Renal cortical epithelial cell (primary cell): ENCODE data around the gene F11. TPM values are rescaled to one million over a fixed set of nuclear protein-coding genes. Genes with fewer than 3 reads are reported as not detected.
"Not testable (repeated sequence)": the region's sequence is repeated elsewhere in the genome, so short reads cannot be mapped to it uniquely, and the experiment has no call there.

Experiments used
- DNase-seq: peaks from one replicate; pipeline ENCODE4 v3.0.0-alpha.2; 2011; ENCODE audit warnings: low read depth
- total RNA-seq: library from RNA; depleted of rRNA; stranded (reverse); fragments of >200 nt; gene quantifications from 2 replicates; pipeline ENCODE4 v1.2.3, GENCODE V29; 2014

The F11 gene
- total RNA-seq, 1 donor from 2014 or later = 0.45 TPM

DNA sequence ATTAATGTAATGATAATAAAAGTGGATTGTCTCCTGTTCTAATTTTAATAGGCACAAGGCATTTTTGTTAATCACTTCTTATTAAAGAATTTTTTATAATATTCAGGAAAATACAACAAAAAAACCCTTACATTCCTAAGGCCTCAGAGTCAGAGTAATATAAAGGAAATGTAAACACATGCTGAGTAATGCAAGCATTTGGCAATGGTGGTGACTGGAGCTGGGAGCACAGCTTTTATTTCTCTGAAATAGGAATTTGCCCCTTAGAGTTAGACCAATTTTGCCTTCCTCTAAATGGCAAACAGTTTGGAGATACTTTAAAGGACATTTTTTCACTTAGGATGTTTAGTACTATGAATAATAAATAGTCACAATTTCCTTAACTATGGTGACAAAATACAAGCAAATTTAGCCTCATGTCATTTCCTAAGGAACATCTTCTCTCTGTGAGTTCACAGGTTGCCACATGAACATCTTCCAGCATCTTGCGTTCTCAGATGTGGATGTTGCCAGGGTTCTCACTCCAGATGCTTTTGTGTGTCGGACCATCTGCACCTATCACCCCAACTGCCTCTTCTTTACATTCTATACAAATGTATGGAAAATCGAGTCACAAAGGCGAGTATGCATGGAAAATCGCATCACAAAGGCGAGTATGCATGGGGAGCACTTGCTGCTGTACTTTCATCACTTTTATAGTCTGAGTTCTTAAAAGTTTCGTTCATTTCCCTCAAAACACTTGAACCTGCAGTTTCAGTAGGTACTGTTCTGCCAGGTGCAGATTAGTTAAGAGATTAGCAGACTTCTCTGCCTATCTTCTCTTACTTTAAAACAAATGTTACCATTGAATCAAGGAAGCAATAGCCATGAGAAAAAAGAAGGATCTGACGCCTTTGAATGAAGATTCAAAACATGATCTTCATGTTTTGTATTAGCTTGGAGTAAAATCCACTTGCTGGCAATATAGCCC is 15.9 kb upstream of the F11 start:
- DNase-seq = no peak

GRCh38 chr4:186250760-186251159 is 15.2 kb upstream of the F11 start:
- no peak for DNase-seq

- DNase-seq = no peak
These were observed 10.9 kb upstream of the F11 start for GRCh38 chr4:186255122-186255521.

- DNase-seq = no peak
These were observed 7.7 kb upstream of the F11 start for GRCh38 chr4:186258216-186258811.

GRCh38 chr4:186260117-186260503 is 5.9 kb upstream of the F11 start:
- no peak for DNase-seq

GRCh38 chr4:186260504-186261448 is 5.2 kb upstream of the F11 start:
- peak; percentile 83 for DNase-seq

- no peak for DNase-seq
These were observed 1.3 kb upstream of the F11 start for GRCh38 chr4:186264660-186265059.

DNA sequence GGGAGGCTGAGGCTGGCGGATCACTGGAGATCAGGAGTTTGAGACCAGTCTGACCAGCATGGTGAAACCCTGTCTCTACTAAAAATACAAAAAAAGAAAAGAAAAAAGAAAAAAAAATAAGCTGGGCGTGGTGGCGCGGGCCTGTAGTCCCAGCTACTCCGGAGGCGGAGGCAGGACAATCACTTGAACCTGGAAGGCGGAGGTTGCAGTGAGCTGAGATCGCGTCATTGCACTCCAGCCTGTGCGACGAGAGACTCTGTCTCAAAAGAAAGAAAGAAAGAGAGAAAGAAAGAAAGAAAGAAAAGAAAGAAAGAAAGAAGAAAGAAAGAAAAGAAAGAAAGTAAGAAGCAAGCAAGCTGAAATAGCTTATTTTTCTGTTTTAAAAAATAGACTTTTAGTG is 739 bp upstream of the F11 start:
- DNase-seq = not testable (repeated sequence)

- DNase-seq = peak; percentile 72
These were observed 904 bp downstream of the F11 start for GRCh38 chr4:186266729-186267456.

- DNase-seq = no peak
These were observed 5.2 kb downstream of the F11 start for GRCh38 chr4:186271081-186271678.

DNA sequence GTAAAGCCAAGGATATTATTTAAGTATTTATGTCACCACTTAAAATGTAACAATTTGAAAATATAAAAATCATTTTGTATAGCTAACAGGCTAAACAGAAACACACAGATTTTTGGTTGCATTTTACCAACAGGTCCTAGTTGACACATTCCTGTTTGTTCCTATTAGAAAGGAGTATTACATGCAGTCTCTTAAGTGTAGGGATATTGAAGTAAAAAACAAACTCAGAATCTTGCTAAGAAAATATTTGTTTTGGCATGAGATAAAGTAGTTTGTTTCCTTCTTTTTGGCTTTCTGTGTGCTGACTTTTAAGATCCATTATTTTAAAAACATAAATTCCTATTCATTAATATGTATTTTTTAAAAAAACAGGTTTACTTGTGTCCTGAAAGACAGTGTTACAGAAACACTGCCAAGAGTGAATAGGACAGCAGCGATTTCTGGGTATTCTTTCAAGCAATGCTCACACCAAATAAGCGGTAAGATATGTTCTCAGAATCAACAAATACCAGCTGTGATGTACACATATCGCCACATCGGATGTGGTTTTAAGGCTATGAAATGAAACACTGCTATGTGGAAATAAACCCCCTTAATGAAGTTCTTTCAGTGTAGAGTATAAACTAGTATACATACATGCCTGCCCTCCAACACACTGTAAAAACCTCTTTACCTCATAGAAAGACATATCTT is 6.9 kb downstream of the F11 start:
- no peak for DNase-seq

- not testable (repeated sequence) for DNase-seq
These were observed 7.4 kb downstream of the F11 start for GRCh38 chr4:186273392-186273789.

DNA sequence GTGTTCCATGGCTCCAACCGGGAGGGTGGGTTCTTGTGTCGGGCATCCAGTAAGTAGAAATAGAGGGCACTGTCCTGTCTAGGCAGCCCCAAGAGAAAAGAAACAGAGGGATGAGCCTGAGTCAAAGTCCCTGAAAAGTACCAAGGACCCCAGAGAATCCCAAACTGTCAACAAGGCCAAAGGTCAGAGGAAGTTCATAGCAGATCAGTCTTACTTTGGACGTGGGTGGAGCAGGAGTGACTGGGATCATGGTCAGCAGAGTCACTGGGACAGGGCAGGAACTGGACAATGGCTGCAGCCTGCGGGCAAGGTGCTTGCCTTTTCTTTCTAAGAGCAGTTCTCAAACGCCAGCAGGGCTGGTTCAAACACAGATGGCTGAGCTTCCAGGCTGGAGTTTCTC is 17.3 kb downstream of the F11 start:
- DNase-seq = no peak

- no peak for DNase-seq
These were observed 19.2 kb downstream of the F11 start for GRCh38 chr4:186285147-186285546.

DNA sequence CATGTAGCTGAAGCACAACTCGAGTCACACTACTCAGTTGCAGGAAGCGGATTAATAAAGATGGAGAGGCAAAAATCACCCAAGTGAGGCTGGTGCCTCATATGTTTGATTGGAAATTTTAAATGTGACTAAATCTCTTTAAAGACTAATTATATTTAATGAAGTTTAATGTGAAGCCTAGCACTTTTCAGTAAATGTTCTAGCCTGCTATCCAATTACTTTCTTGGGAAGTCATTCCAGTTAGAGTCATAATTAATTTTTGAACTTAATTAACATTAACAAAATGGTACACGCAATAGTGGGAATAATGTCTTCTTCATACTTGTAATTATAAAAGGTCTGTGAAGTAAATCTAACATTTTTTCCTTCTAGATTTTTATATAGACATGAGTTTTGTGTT is 20.6 kb downstream of the F11 start:
- DNase-seq = no peak

DNA sequence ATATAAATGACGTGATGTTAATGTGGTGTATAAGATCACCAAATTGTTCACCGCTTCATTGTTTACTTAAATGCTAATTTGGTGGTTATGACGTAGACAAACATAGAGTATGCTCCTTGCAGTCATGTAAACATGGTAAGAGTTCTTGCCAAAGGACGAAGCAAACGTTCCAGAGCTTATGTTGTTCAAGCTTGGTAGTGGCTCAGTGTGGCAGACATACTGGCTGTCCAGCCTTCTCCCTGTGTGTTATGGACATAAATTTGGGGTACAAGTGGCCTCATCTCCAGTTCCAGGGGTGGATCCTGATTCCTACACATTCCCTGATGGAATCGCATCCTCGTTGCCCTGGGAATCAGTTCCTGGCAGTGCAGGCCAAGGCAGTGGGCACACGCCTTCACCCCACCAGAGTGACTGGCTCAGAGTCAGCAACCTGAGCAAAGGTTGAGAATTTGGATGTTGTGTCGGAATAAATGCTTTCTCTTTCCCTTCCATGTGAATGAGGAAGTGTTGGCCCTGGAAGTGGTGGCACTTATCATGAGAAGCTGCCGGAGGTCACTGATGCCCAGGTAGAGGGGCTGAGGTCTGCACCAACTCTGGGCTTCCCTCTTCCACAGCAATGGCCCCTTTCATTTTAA is 25.4 kb downstream of the F11 start:
- no peak for DNase-seq

DNA sequence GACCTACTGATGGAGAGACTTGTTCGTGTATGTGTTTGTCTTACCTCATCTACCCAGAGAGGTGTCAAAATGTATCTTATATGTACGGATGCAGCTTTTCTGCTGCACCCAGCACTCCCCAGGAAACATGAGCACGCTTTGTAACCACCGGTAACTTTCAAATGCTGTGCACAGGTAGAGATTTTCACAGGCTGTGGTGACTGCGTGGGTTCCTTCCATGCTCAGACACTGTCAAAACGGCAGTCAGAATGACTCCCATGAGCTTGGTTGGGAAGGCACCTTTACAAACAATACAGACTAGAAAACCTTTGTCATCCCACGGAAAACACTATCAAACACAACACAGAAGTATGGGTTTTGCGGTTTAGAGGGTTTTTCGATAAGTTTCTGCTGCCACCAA is 28.2 kb downstream of the F11 start:
- no peak for DNase-seq

GRCh38 chr4:186296481-186296880 is 30.5 kb downstream of the F11 start:
- DNase-seq = no peak

- DNase-seq = peak; percentile 62
These were observed 31.1 kb downstream of the F11 start for GRCh38 chr4:186297013-186297645.
